OCI-LY1 (cell line): ENCODE data around the gene JPH2.

Experiments used
- EZH2 ChIP-seq: fragments of 200-600 bp; sonication (generic), shearing (Covaris generic); IDR thresholded peaks from 2 replicates; pipeline ENCODE4 v1.8.0; 2017; ENCODE audit warnings: borderline replicate concordance, mixed run types, mild to moderate bottlenecking, antibody characterized with exemption, low read length, moderate library complexity, mixed read lengths
- TF ChIP-seq, protein P1 (sequence below): fragments of 200-600 bp; sonication (generic), shearing (Covaris generic); IDR thresholded peaks from 2 replicates; pipeline ENCODE4 v1.5.1; 2017; ENCODE audit warnings: mild to moderate bottlenecking, antibody characterized with exemption, low read length, moderate library complexity, mixed read lengths

- TF ChIP-seq, protein P1, sequence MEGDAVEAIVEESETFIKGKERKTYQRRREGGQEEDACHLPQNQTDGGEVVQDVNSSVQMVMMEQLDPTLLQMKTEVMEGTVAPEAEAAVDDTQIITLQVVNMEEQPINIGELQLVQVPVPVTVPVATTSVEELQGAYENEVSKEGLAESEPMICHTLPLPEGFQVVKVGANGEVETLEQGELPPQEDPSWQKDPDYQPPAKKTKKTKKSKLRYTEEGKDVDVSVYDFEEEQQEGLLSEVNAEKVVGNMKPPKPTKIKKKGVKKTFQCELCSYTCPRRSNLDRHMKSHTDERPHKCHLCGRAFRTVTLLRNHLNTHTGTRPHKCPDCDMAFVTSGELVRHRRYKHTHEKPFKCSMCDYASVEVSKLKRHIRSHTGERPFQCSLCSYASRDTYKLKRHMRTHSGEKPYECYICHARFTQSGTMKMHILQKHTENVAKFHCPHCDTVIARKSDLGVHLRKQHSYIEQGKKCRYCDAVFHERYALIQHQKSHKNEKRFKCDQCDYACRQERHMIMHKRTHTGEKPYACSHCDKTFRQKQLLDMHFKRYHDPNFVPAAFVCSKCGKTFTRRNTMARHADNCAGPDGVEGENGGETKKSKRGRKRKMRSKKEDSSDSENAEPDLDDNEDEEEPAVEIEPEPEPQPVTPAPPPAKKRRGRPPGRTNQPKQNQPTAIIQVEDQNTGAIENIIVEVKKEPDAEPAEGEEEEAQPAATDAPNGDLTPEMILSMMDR, result no peak
- TF ChIP-seq EZH2, result no peak
Observed at GRCh38 chr20:44143936-44144335, 43.1 kb downstream of the JPH2 start.
